PFSK-1 (cell line): ENCODE data around the gene MARCKS.

Source experiments
- FOXP2 ChIP-seq: optimal IDR thresholded peaks from 2 replicates; pipeline ENCODE3; 2011; ENCODE audit warnings: borderline replicate concordance, control low read depth, inconsistent platforms; ENCODE audit not compliant: insufficient read depth; ENCODE audit errors: extremely low read length, extremely low read depth
- POLR2AphosphoS5 ChIP-seq: IDR thresholded peaks from 2 replicates; pipeline ENCODE4 v1.6.1; 2012; ENCODE audit warnings: low read depth, mild to moderate bottlenecking, control low read depth, low read length, moderate library complexity
- REST ChIP-seq, 2 experiments: IDR thresholded peaks; 2 replicates each; pipeline versions ENCODE4 v1.6.1 to v1.8.0; 2011 to 2012; ENCODE audit warnings: low read depth in 2 of 2, low read length in 2 of 2, control low read depth in 1 of 2, inconsistent platforms in 1 of 2, mild to moderate bottlenecking in 1 of 2, moderate library complexity in 1 of 2; ENCODE audit not compliant: insufficient read depth in 1 of 2
- SIN3A ChIP-seq: IDR thresholded peaks from 2 replicates; pipeline ENCODE4 v1.6.1; 2012; ENCODE audit warnings: mild to moderate bottlenecking, low read length, moderate library complexity, borderline replicate concordance; ENCODE audit not compliant: insufficient read depth
- TAF1 ChIP-seq: IDR thresholded peaks from 2 replicates; pipeline ENCODE4 v1.6.1; 2012; ENCODE audit warnings: low read length, control low read depth, borderline replicate concordance; ENCODE audit not compliant: insufficient read depth

The MARCKS gene

GRCh38 chr6:113893451-113893850, 36.3 kb downstream of the MARCKS start:
- TF ChIP-seq REST (IDR thresholded peaks at IDR 0.05; ENCODE audit: insufficient read depth in 1 of 2, low read depth in 2 of 2, low read length in 2 of 2), result no peak
- TF ChIP-seq SIN3A, result no peak
- no peak for TF ChIP-seq FOXP2
- TF ChIP-seq POLR2AphosphoS5, result no peak
- TF ChIP-seq TAF1, result no peak

- TF ChIP-seq FOXP2 (no peak), TAF1 (no peak), POLR2AphosphoS5 (no peak), SIN3A (no peak), REST (IDR thresholded peaks at IDR 0.05; ENCODE audit: insufficient read depth in 1 of 2, low read depth in 2 of 2, low read length in 2 of 2) (no peak)
Observed at GRCh38 chr6:113893866-113894265, 36.7 kb downstream of the MARCKS start.

- TF ChIP-seq REST (IDR thresholded peaks at IDR 0.05; ENCODE audit: insufficient read depth in 1 of 2, low read depth in 2 of 2, low read length in 2 of 2) (no peak), SIN3A (no peak)
Observed at GRCh38 chr6:113894712-113895674, 37.8 kb downstream of the MARCKS start.

GRCh38 chr6:113901482-113901881, 44.3 kb downstream of the MARCKS start:
- no peak for TF ChIP-seq POLR2AphosphoS5
- no peak for TF ChIP-seq TAF1
- no peak for TF ChIP-seq REST (IDR thresholded peaks at IDR 0.05; ENCODE audit: insufficient read depth in 1 of 2, low read depth in 2 of 2, low read length in 2 of 2)
- no peak for TF ChIP-seq SIN3A
- no peak for TF ChIP-seq FOXP2
